Lower leg skin (tissue), 4 donors: ENCODE results near the gene NAALADL1. TPM values are rescaled to one million over a fixed set of nuclear protein-coding genes. Genes with fewer than 3 reads are reported as not detected.

ENCODE experiments used
- DNase-seq, 2 donors: peaks; one replicate each; pipeline ENCODE4 v3.0.0-alpha.2; 2019; ENCODE audit warnings: low spot score in 2 of 2
- H3K4me3 ChIP-seq: fragments of 200-600 bp; sonication (generic); 2 replicates; pipeline ENCODE4 v1.5.1; 2017; ENCODE audit warnings: mild to moderate bottlenecking, low read depth; ENCODE audit not compliant: poor library complexity, severe bottlenecking
- POLR2A ChIP-seq, 2 donors: fragments of 450-650 bp; IDR thresholded peaks; one replicate each; pipeline ENCODE4 v1.6.1; 2016 to 2017; ENCODE audit warnings: antibody characterized with exemption in 2 of 2, mild to moderate bottlenecking in 1 of 2, moderate library complexity in 1 of 2
- WGBS, 2 donors: methylation state at CpG; one replicate each; pipeline ENCODE4 v1.1.5; 2018; 5-methylcytosine and 5-hydroxymethylcytosine counted together
- intact Hi-C: fragments of 100-400 bp; cut with DNase I; formaldehyde crosslinking; loops from one replicate; pipeline ENCODE4 v1.15.0; 2023; ENCODE audit warnings: low total_unique reads
- total RNA-seq, 4 donors: library from RNA; depleted of rRNA; stranded (reverse); fragments of >200 nt; gene quantifications; one replicate each; pipeline ENCODE4 v1.1.0, GENCODE V29; 2016
- TF ChIP-seq, protein P1 (sequence below), 3 donors: fragments of 450-650 bp; IDR thresholded peaks; one replicate each; pipeline ENCODE4 v1.5.1; 2016; ENCODE audit warnings: antibody characterized with exemption in 3 of 3, mild to moderate bottlenecking in 3 of 3, moderate library complexity in 2 of 3

NAALADL1 gene
- total RNA-seq, 4 donors from 2014 or later, result 1.5 to 11.9 (median 9.7) TPM

GRCh38 chr11:65084598-65085375, 26.4 kb upstream of the NAALADL1 start:
- WGBS, 2 donors, result 42% methylated on average over 23 of the region's 23 CpGs
- TF ChIP-seq POLR2A (IDR thresholded peaks at IDR 0.05), result no peak
- TF ChIP-seq, protein P1, sequence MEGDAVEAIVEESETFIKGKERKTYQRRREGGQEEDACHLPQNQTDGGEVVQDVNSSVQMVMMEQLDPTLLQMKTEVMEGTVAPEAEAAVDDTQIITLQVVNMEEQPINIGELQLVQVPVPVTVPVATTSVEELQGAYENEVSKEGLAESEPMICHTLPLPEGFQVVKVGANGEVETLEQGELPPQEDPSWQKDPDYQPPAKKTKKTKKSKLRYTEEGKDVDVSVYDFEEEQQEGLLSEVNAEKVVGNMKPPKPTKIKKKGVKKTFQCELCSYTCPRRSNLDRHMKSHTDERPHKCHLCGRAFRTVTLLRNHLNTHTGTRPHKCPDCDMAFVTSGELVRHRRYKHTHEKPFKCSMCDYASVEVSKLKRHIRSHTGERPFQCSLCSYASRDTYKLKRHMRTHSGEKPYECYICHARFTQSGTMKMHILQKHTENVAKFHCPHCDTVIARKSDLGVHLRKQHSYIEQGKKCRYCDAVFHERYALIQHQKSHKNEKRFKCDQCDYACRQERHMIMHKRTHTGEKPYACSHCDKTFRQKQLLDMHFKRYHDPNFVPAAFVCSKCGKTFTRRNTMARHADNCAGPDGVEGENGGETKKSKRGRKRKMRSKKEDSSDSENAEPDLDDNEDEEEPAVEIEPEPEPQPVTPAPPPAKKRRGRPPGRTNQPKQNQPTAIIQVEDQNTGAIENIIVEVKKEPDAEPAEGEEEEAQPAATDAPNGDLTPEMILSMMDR (IDR thresholded peaks at IDR 0.05), result no peak
- intact Hi-C loops, result loop anchor here (10.0 kb wide), 1 partner anchor 70 kb away; the partner anchor contains the start of gene ARL2
- DNase-seq, result no peak
- peak overlapping the region; percentile 28 for H3K4me3 ChIP-seq

DNA sequence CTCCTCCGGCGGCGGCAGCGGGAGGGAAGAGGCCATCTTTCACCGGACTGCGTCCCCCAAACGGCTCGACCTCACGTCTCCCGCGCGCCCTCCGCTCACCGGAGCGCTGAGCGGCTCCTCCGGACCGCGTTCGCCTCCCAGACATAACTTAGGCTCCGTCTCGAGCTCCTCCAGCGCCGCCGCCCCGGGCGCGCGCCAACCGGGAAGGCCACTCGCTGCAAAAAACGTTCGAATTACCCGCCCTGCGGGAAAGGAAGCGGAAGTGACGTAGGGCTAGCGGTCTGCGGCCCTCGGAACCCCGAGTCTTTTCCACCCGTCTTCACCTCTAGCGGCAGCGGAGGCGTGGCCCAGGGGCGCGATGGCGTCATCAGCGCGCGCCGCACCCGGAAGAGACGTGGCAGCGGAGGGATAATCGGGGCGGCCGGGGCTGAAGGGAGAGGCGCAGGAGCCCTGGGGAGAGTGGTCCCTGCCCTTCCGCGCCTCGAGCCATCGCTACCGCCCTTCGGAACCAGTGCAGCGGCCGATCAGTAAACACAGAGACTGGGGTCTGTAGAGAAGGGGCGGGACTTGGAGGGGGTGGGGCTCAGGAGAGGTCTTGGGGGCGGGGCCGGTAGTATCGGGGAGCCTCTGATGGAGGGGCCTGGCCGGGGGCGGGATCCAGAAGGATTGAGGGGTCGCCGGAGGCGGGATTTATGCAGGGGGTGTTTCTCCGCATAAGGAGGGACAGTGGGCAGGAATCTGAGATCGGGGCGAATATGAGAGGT, 25.7 kb upstream of the NAALADL1 start, which contains the start of the genes CDCA5 and ZFPL1:
TSS of gene CDCA5 (minus strand) at position 207 of the 764 bp plus-strand sequence. CDS start at position 145, 62 bp downstream.
TSS of gene ZFPL1 (plus strand) at position 389 of the 764 bp plus-strand sequence. CDS start 477 bp downstream, outside the sequence.
- intact Hi-C loops, result loop anchor here (10.0 kb wide), 1 partner anchor 69 kb away; the partner anchor contains the start of gene ARL2
- TF ChIP-seq, protein P1 (IDR thresholded peaks at IDR 0.05), result no peak
- TF ChIP-seq POLR2A (IDR thresholded peaks at IDR 0.05), result peak in 1 of 2 donors; percentile 39
- 0 to 1% methylated on average over 53 to 67 of the region's 79 CpGs for WGBS, 2 donors
- DNase-seq, result peak; percentile 93 to 99
- peak within 1 kb of the TSS; percentile 28 for H3K4me3 ChIP-seq

DNA sequence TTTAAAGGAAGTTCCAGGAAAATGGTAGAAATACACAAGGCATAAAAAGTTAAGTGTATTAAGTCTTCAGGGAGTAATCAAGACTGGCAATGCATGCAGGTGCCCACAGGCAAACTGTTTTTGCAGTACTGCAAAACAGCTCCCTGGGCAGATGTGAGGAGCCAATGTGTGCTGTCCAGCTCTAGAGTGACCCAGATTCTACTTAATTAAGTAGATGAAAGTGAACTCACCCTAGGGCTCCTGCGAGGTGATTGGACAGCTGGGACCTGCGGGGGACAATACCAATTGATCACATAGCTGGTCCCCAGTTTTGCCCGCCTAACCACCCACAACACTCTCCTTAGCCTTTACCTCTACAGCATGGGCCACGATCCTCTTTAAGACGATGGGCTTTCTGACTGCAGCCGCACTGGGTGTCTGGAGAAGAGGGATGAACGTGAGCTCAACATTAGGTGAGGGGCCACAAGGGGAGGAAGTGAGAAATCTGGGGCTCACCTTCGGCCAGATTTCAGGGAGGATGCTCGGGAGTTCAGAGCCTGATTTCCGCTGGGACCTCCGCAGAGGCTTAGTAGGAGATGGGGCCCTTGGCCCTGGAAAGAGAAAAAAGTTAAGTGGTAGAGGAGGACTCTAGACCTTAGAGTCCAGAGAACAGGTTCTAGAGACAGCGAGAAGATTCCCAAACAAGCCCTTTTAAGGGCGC, 24.9 kb upstream of the NAALADL1 start:
- 3 to 6% methylated on average over 13 of the region's 13 CpGs for WGBS, 2 donors
- intact Hi-C loops, result loop anchor here (10.0 kb wide), 1 partner anchor 68 kb away; the partner anchor contains the start of gene ARL2
- H3K4me3 ChIP-seq, result peak overlapping the region; percentile 28
- no peak for DNase-seq
- TF ChIP-seq POLR2A (IDR thresholded peaks at IDR 0.05), result no peak
- TF ChIP-seq, protein P1 (IDR thresholded peaks at IDR 0.05), result no peak

GRCh38 chr11:65078786-65079342, 20.5 kb upstream of the NAALADL1 start:
- TF ChIP-seq, protein P1 (IDR thresholded peaks at IDR 0.05), result no peak
- no peak for TF ChIP-seq POLR2A (IDR thresholded peaks at IDR 0.05)
- H3K4me3 ChIP-seq, result no peak overlapping the region
- no peak for DNase-seq
- WGBS, 2 donors, result 88 to 89% methylated on average over 8 to 9 of the region's 9 CpGs
- intact Hi-C loops, result no loop called here

DNA sequence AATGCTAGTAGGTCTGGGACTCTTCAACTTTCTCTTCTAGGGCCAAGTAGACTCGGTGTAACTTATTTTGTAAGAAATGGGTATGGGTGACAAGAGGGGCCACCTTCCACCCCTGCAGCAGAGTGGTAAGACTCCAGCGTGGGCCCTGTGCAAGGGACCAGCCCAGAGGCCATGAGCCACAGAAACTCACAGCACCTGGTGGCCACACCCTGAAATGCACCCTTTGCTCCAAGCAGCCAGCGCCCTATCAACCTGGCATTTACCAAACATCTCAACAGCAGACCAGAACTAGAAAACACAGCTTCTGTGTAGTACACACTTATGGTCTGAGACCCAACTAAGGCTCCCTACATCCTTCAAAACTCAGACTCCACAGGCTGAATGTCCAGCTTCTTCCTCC, 19.8 kb upstream of the NAALADL1 start:
- DNase-seq, result no peak
- intact Hi-C loops, result no loop called here
- TF ChIP-seq POLR2A (IDR thresholded peaks at IDR 0.05), result no peak
- TF ChIP-seq, protein P1 (IDR thresholded peaks at IDR 0.05), result no peak
- H3K4me3 ChIP-seq, result no peak overlapping the region
- 57 to 64% methylated on average over 3 of the region's 3 CpGs for WGBS, 2 donors
